Endodermal cell (in vitro differentiated cells): ENCODE data around the gene TMEM50B. TPM values are rescaled to one million over a fixed set of nuclear protein-coding genes. Genes with fewer than 3 reads are reported as not detected.
A peak's percentile ranks its signal among the peaks of the same experiment; 100 is the strongest.

Source experiments
- DNase-seq: peaks from one replicate; pipeline ENCODE4 v3.0.0-alpha.2; 2017
- H3K27ac ChIP-seq: 2 replicates; pipeline ENCODE4 v1.5.1; 2013; ENCODE audit warnings: mild to moderate bottlenecking, low read depth, low read length, moderate library complexity
- H3K27me3 ChIP-seq: 2 replicates; pipeline ENCODE4 v1.6.1; 2013; ENCODE audit warnings: mild to moderate bottlenecking, low read length, moderate library complexity; ENCODE audit not compliant: insufficient read depth, control insufficient read depth, poor library complexity, severe bottlenecking
- H3K36me3 ChIP-seq: 2 replicates; pipeline ENCODE4 v1.7.0; 2013; ENCODE audit warnings: mild to moderate bottlenecking, low read length, moderate library complexity; ENCODE audit not compliant: control insufficient read depth, insufficient read depth
- H3K4me1 ChIP-seq: one replicate; pipeline ENCODE4 v1.7.0; 2013; ENCODE audit warnings: low read length; ENCODE audit not compliant: control insufficient read depth, insufficient read depth
- H3K4me3 ChIP-seq: 2 replicates; pipeline ENCODE4 v1.5.1; 2013; ENCODE audit warnings: mild to moderate bottlenecking, low read length, moderate library complexity
- H3K9ac ChIP-seq: 2 replicates; pipeline ENCODE4 v1.6.1; 2013; ENCODE audit warnings: mild to moderate bottlenecking, low read length, moderate library complexity; ENCODE audit not compliant: poor library complexity, severe bottlenecking; ENCODE audit errors: extremely low read depth
- H3K9me3 ChIP-seq: 2 replicates; pipeline ENCODE4 v1.6.1; 2013; ENCODE audit warnings: mild to moderate bottlenecking, low read length, moderate library complexity; ENCODE audit not compliant: control insufficient read depth
- H3K27ac Mint-ChIP-seq: 2 replicates; pipeline ENCODE4 v1.8.0; 2020; ENCODE audit warnings: mixed read lengths
- H3K27me3 Mint-ChIP-seq: 2 replicates; pipeline ENCODE4 v1.8.0; 2021; ENCODE audit warnings: mild to moderate bottlenecking, mixed read lengths; ENCODE audit not compliant: insufficient read depth
- H3K36me3 Mint-ChIP-seq: 2 replicates; pipeline ENCODE4 v1.8.0; 2020; ENCODE audit warnings: low read depth, mixed read lengths
- H3K4me1 Mint-ChIP-seq: 2 replicates; pipeline ENCODE4 v1.8.0; 2020; ENCODE audit warnings: mixed read lengths
- H3K4me3 Mint-ChIP-seq: 2 replicates; pipeline ENCODE4 v1.8.0; 2020; ENCODE audit warnings: mild to moderate bottlenecking, moderate library complexity, mixed read lengths
- H3K9me3 Mint-ChIP-seq: 2 replicates; pipeline ENCODE4 v1.8.0; 2020; ENCODE audit warnings: mild to moderate bottlenecking, mixed read lengths
- CTCF ChIP-seq: fragments of 200-600 bp; sonication (generic); conservative IDR thresholded peaks from 2 replicates; pipeline ENCODE4 v1.5.0; 2021; ENCODE audit warnings: antibody characterized with exemption, mild to moderate bottlenecking
- WGBS, 2 experiments: methylation state at CpG; one replicate each; pipeline versions ENCODE4 v1.1.5 to v1.1.7; 2013; ENCODE audit warnings: missing lambda C conversion rate in 2 of 2, mixed read lengths in 1 of 2; ENCODE audit not compliant: insufficient coverage in 1 of 2, insufficient read length in 1 of 2; 5-methylcytosine and 5-hydroxymethylcytosine counted together
- total RNA-seq, 2 donors: library from RNA; stranded (reverse); fragmentation: NEBNext Ultra II Directional in 1 of 2; extraction: Animal tissue kit (Norgen Biotek cat#: 25700) in 1 of 2; gene quantifications; 2 replicates in 1 of 2; 3 replicates in 1 of 2; pipeline ENCODE4 v1.2.1, GENCODE V29; 2021

The TMEM50B gene
- total RNA-seq, 2 donors from 2014 or later, result 35.8 to 57.2 TPM

- no peak overlapping the region for H3K4me3 ChIP-seq
- no peak overlapping the region for H3K9ac ChIP-seq
- Mint-ChIP-seq H3K4me3 (no peak overlapping the region), H3K27me3 (peaks cover 3% of the 10 kb centered on the region), H3K27ac (no peak overlapping the region), H3K4me1 (peaks cover 5% of the 10 kb centered on the region), H3K9me3 (no peaks in the 10 kb centered on the region), H3K36me3 (peaks cover 12% of the 10 kb centered on the region)
- no peak for TF ChIP-seq CTCF
- H3K4me1 ChIP-seq, result no peaks in the 10 kb centered on the region
- no peak for DNase-seq
- H3K9me3 ChIP-seq, result no peaks in the 10 kb centered on the region
- no peaks in the 10 kb centered on the region for H3K27me3 ChIP-seq
- H3K27ac ChIP-seq, result no peak overlapping the region
- peaks cover 16% of the 10 kb centered on the region for H3K36me3 ChIP-seq
- WGBS, 2 experiments, result 94 to 100% methylated on average over 2 to 3 of the region's 4 CpGs
Measured at GRCh38 chr21:33488936-33489335, 9.2 kb upstream of the TMEM50B start.

GRCh38 chr21:33487996-33488395, 8.2 kb upstream of the TMEM50B start:
- no peak overlapping the region for H3K27ac Mint-ChIP-seq
- WGBS, 2 experiments, result 85 to 95% methylated on average over 3 to 5 of the region's 5 CpGs
- Histone ChIP-seq H3K4me3 (no peak overlapping the region), H3K27ac (no peak overlapping the region), H3K9ac (no peak overlapping the region), H3K27me3 (no peaks in the 10 kb centered on the region), H3K36me3 (peaks cover 16% of the 10 kb centered on the region), H3K4me1 (no peaks in the 10 kb centered on the region), H3K9me3 (no peaks in the 10 kb centered on the region)
- TF ChIP-seq CTCF, result no peak
- H3K27me3 Mint-ChIP-seq, result peaks cover 3% of the 10 kb centered on the region
- peaks cover 5% of the 10 kb centered on the region for H3K4me1 Mint-ChIP-seq
- H3K4me3 Mint-ChIP-seq, result no peak overlapping the region
- DNase-seq, result no peak
- peaks cover 12% of the 10 kb centered on the region for H3K36me3 Mint-ChIP-seq
- H3K9me3 Mint-ChIP-seq, result no peaks in the 10 kb centered on the region

GRCh38 chr21:33481314-33481943, 1.7 kb upstream of the TMEM50B start:
- Histone ChIP-seq H3K9me3 (no peaks in the 10 kb centered on the region), H3K4me3 (no peak overlapping the region), H3K27me3 (no peaks in the 10 kb centered on the region), H3K27ac (no peak overlapping the region), H3K9ac (no peak overlapping the region), H3K4me1 (no peaks in the 10 kb centered on the region), H3K36me3 (peaks cover 4% of the 10 kb centered on the region)
- H3K36me3 Mint-ChIP-seq, result peaks cover 8% of the 10 kb centered on the region
- 85 to 90% methylated on average over 6 to 9 of the region's 9 CpGs for WGBS, 2 experiments
- no peak for DNase-seq
- no peaks in the 10 kb centered on the region for H3K9me3 Mint-ChIP-seq
- no peak overlapping the region for H3K27ac Mint-ChIP-seq
- peaks cover 4% of the 10 kb centered on the region for H3K4me1 Mint-ChIP-seq
- TF ChIP-seq CTCF, result no peak
- no peaks in the 10 kb centered on the region for H3K27me3 Mint-ChIP-seq
- peak overlapping the region; percentile 82 for H3K4me3 Mint-ChIP-seq
